SU-DHL-6 (cell line): ENCODE data around the gene PLA2G4F.

Experiments used
- H2AFZ ChIP-seq: fragments of 200-600 bp; sonication (generic); 2 replicates; pipeline ENCODE4 v1.6.1; 2014; ENCODE audit warnings: low read depth, mild to moderate bottlenecking, moderate library complexity, mixed read lengths, antibody characterized with exemption, low read length; ENCODE audit not compliant: severe bottlenecking
- H3F3A ChIP-seq: fragments of 200-600 bp; shearing (Covaris generic); 2 replicates; pipeline ENCODE4 v1.6.0; 2016; ENCODE audit warnings: antibody characterized with exemption, mild to moderate bottlenecking; ENCODE audit not compliant: insufficient read depth
- H3K27ac ChIP-seq: fragments of 200-600 bp; sonication (generic); 2 replicates; pipeline ENCODE4 v1.5.1; 2016; ENCODE audit warnings: low read depth, mild to moderate bottlenecking, low read length, moderate library complexity, mixed read lengths
- H3K27me3 ChIP-seq: fragments of 200-600 bp; sonication (generic), shearing (Covaris generic); 2 replicates; pipeline ENCODE4 v1.6.0; 2014; ENCODE audit warnings: mild to moderate bottlenecking, low read length
- H3K36me3 ChIP-seq: fragments of 200-600 bp; sonication (generic); 2 replicates; pipeline ENCODE4 v1.6.1; 2014; ENCODE audit warnings: mild to moderate bottlenecking, low read length, mixed read lengths
- H3K4me2 ChIP-seq: fragments of 300-600, 200-600 bp; shearing (Covaris generic), sonication (generic); 2 replicates; pipeline ENCODE4 v1.6.0; 2014; ENCODE audit warnings: low read length, low read depth, mild to moderate bottlenecking; ENCODE audit not compliant: poor library complexity, severe bottlenecking
- H3K4me3 ChIP-seq: fragments of 200-600 bp; sonication (generic); 2 replicates; pipeline ENCODE4 v1.5.1; 2014; ENCODE audit warnings: antibody characterized with exemption, low read length, mild to moderate bottlenecking, mixed read lengths; ENCODE audit not compliant: insufficient read depth, poor library complexity, severe bottlenecking
- H3K79me2 ChIP-seq: fragments of 200-600 bp; sonication (generic); 2 replicates; pipeline ENCODE4 v1.6.1; 2014; ENCODE audit warnings: mild to moderate bottlenecking, low read length, moderate library complexity; ENCODE audit not compliant: insufficient read depth
- H3K9ac ChIP-seq: fragments of 200-600 bp; sonication (generic); 2 replicates; pipeline ENCODE4 v1.7.0; 2014; ENCODE audit warnings: mild to moderate bottlenecking, low read length
- H3K9me2 ChIP-seq: fragments of 200-600 bp; sonication (generic); replicated peaks from 2 replicates; pipeline ENCODE4 v1.6.1; 2014; ENCODE audit warnings: low read length; ENCODE audit not compliant: insufficient read depth
- H3K9me3 ChIP-seq: fragments of 200-600 bp; sonication (generic); 2 replicates; pipeline ENCODE4 v1.6.1; 2014; ENCODE audit warnings: low read length, mixed read lengths; ENCODE audit not compliant: insufficient read depth
- H4K20me1 ChIP-seq: fragments of 200-600 bp; sonication (generic); 2 replicates; pipeline ENCODE4 v1.6.1; 2014; ENCODE audit warnings: low read depth, mild to moderate bottlenecking, antibody characterized with exemption, low read length, moderate library complexity, mixed read lengths
- CTCF ChIP-seq: fragments of 200-600 bp; sonication (generic); IDR thresholded peaks from one replicate; pipeline ENCODE4 v1.5.1; 2017; ENCODE audit warnings: antibody characterized with exemption, mild to moderate bottlenecking, low read length, moderate library complexity; ENCODE audit not compliant: insufficient read depth, poor library complexity, severe bottlenecking
- EZH2phosphoT487 ChIP-seq: fragments of 200-600 bp; sonication (generic), shearing (Covaris generic); conservative IDR thresholded peaks from 2 replicates; pipeline ENCODE4 v1.6.1; 2018; ENCODE audit warnings: mild to moderate bottlenecking, antibody characterized with exemption, low read length, moderate library complexity, mixed read lengths

PLA2G4F gene

GRCh38 chr15:42172475-42172874, 16.0 kb upstream of the PLA2G4F start:
- no peak overlapping the region for H3K4me2 ChIP-seq
- no peak overlapping the region for H3K4me3 ChIP-seq
- H3K79me2 ChIP-seq: no peaks in the 10 kb centered on the region
- no peaks in the 10 kb centered on the region for H3F3A ChIP-seq
- H3K27me3 ChIP-seq: no peaks in the 10 kb centered on the region
- H3K36me3 ChIP-seq: peaks cover 18% of the 10 kb centered on the region; the same call in 1 of the 2 replicates
- no peak overlapping the region for H3K27ac ChIP-seq
- no peaks in the 10 kb centered on the region for H3K9me2 ChIP-seq
- no peak overlapping the region for H2AFZ ChIP-seq
- H4K20me1 ChIP-seq: no peaks in the 10 kb centered on the region
- no peak overlapping the region for H3K9ac ChIP-seq
- H3K9me3 ChIP-seq: no peaks in the 10 kb centered on the region
- TF ChIP-seq CTCF: no peak
- TF ChIP-seq EZH2phosphoT487: no peak

- TF ChIP-seq EZH2phosphoT487 (no peak), CTCF (no peak)
- no peak overlapping the region for H3K27ac ChIP-seq
- no peaks in the 10 kb centered on the region for H3K9me2 ChIP-seq
- H3K9ac ChIP-seq: no peak overlapping the region
- H4K20me1 ChIP-seq: no peaks in the 10 kb centered on the region
- H3K9me3 ChIP-seq: no peaks in the 10 kb centered on the region
- H3K36me3 ChIP-seq: peaks cover 16% of the 10 kb centered on the region; the same call in 1 of the 2 replicates
- no peak overlapping the region for H3K4me2 ChIP-seq
- no peak overlapping the region for H3K4me3 ChIP-seq
- H3K27me3 ChIP-seq: no peaks in the 10 kb centered on the region
- no peaks in the 10 kb centered on the region for H3K79me2 ChIP-seq
- no peak overlapping the region for H2AFZ ChIP-seq
- no peaks in the 10 kb centered on the region for H3F3A ChIP-seq
These were observed 15.4 kb upstream of the PLA2G4F start for GRCh38 chr15:42171795-42172194.

- H4K20me1 ChIP-seq: no peaks in the 10 kb centered on the region
- H3K36me3 ChIP-seq: peaks cover 14% of the 10 kb centered on the region; the same call in 1 of the 2 replicates
- H3F3A ChIP-seq: no peaks in the 10 kb centered on the region
- H2AFZ ChIP-seq: no peak overlapping the region
- TF ChIP-seq EZH2phosphoT487: no peak
- TF ChIP-seq CTCF: no peak
- no peaks in the 10 kb centered on the region for H3K9me2 ChIP-seq
- H3K27ac ChIP-seq: no peak overlapping the region
- no peak overlapping the region for H3K4me2 ChIP-seq
- no peaks in the 10 kb centered on the region for H3K27me3 ChIP-seq
- H3K79me2 ChIP-seq: no peaks in the 10 kb centered on the region
- H3K9ac ChIP-seq: no peak overlapping the region
- no peak overlapping the region for H3K4me3 ChIP-seq
- H3K9me3 ChIP-seq: no peaks in the 10 kb centered on the region
These were observed 14.7 kb upstream of the PLA2G4F start for GRCh38 chr15:42171122-42171521.
